ENCODE results near the gene TRIM17.
"Not testable (repeated sequence)": the region's sequence is repeated elsewhere in the genome, so short reads cannot be mapped to it uniquely, and the experiment has no call there.

The TRIM17 gene

DNA sequence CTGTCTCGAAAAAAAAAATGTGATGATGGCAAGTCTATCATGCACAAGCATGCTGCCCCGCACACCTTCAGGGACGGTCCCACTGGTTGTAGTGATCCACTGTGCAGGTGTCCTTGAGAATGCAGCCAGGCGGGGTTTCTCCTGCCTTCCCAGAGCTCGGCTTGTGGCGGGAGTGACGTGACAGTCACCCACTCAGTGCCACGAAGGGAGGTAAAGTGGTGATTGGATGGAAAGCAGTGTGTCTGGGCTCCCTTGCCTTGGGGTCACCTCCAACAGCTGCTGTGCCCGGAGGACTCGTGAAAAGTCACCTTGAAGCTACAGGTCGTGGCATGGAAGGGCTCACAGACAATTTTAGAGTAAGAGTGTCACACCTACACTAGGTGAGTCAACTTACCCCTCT is 33.5 kb upstream of the TRIM17 start:
- no peak for DNase-seq (ENCODE audit: low read depth, low spot score)

DNA sequence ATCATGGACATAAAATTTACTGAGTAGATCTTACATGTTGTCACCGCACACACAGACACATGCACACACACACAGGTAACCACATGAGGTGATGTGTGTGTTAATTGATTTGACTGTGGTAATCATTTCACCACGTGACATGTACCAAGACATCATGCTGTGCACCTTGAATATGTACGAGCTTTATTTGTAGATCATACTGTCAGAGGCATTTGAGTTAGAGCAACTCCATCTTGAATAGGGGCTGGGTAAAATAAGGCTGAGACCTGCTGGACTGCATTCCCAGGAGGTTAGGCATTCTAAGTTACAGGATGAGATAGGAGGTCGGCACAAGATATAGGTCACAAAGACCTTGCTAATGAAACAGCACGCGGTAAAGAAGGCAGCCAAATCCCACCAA is 31.7 kb upstream of the TRIM17 start:
- DNase-seq (ENCODE audit: low read depth, low spot score): no peak

DNA sequence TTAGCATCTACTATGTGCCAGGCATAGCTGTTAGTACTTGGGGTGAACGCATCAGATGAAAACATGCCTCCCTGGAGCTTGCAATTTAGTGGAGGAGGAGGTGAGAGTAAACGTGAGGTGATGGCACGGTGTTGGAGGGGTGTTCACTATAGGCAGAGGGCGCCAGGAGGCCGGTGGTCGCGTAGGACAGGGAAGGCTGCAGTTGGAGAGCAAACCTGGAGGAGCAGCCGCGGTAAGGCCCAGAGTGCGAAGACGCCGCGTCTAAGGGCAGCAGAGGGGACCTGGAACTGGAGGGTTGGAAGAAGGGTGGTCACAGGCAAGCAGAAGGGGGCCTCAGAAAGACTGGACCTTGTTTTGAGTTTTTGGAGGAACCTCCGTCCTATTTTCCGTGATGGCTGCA is 30.2 kb upstream of the TRIM17 start:
- DNase-seq (ENCODE audit: low read depth, low spot score): peak; percentile 50

DNA sequence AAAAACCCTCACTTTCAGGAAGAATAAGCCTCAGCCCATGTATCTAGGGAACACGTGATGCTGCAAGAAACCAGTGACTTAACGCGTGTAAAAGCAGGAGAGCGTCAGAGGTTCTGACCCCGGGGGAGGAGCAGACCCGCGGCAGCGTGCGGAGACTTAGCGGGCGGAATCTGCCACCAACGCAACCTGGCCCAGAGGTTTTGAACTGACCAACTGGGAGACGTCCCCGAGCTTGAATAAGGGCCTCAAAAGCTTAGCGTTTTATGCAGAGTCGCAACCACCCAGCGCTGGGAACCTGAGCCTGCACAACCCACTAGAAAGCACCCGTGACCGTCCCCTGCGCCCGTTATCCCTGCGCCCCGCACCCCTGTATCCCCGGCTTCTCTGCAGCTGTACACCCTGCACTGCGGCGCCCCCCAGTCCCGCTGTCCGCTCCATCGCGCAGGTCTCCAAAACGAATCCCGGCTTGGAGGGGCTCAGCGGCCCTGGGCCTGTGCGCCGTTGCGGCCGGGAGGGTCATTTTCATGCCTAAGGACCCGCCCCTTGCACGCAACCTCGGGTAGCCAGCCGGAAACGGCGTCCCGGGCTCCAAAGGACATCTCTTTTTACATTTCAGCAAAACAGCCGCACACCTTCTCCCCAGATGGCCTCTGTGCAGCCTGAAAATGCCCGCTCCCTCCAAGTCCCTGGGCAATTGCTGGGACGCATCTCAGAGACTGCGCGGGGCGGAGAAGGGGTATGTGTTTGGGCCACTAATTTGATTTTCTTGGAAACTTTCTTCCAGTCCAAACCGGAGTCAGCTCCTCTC is 29.4 kb upstream of the TRIM17 start:
- peak; percentile 64 for DNase-seq (ENCODE audit: low read depth, low spot score)

DNA sequence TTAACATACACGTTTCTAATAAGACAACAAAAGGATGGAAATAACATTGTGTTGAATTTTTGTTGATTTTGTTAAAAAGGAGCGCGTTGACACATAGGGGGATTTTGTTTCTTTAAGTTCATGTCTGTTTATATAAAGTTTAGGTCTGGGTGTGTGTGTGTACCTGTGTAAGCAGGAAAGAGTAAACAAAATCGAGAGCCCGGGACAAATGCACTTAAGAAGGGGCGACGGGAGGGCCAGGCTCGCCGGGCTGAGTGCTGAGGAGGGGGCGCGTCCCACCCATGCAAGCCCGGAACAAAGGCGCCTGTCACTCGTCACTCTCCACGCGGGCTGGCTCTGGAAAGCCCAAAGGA is 28.8 kb upstream of the TRIM17 start:
- DNase-seq (ENCODE audit: low read depth, low spot score): no peak

DNA sequence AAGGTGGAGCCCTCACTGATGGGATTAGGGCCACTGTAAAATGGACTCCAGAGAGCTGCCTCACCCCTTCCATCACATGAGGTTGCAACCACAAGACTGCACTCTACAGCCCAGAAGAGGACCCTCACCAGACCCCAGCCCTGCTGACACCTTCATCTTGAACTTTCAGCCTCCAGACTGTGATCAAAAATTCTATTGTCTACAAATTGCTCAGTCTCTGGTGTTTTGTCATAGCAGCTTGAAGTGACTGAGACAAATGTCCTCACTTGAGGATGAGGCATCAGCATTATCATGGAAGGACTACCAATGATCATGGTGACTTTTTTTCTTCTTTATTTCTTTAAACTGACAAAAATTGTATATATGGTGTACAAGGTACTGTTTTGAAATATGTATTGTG is 26.7 kb upstream of the TRIM17 start:
- no peak for DNase-seq (ENCODE audit: low read depth, low spot score)

DNA sequence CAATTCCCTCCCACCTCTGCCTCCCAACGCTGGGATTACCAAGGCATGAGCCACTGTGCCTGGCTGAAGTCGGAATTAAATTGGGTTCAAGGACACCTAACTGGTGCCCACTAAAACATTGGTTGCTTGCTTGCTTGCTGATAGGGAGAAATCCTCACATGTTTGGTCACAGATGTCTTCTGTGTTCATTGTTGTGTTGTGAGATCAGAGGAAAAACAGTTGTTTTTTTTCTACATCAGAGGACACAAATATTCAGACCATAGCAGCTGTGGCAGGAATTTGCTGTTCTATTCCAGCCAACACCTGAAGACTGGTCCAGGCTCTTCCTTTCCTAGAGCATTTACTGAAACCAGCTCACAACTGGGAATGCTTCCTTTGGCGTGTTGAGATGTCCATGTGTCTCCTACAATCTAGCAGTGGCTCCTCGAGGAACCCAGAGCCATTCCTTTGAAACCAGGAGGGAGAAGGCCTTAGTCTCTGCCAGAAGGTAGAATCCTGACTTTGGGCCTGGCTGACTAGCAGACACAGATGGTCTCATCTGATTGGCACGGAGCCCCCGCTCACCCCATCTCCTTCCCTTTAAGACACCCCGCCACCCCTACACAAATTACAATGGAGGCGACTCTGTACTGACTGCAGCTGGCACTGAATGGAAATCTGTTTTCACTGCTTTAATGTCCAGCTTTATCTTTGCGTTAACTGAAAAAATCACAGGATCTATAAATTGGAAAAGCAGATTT is 24.3 kb upstream of the TRIM17 start:
- DNase-seq (ENCODE audit: low read depth, low spot score): no peak

DNA sequence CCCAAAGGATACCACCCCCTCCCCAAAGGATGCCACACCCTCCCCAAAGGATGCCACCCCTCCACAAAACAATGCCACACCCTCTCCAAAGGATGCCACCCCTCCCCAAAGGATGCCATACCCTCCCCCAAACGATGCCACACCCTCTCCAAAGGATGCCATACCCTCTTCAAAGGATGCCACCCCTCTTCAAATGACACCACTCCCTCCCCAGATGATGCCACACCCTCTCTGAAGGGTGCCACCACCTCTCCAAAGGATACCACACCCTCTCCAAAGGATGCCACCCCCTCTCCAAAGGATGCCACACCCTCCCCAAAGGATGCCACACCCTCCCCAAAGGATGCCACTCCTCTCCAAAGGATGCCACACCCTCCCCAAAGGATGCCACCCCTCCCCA is 21.6 kb upstream of the TRIM17 start:
- DNase-seq (ENCODE audit: low read depth, low spot score): no peak

DNA sequence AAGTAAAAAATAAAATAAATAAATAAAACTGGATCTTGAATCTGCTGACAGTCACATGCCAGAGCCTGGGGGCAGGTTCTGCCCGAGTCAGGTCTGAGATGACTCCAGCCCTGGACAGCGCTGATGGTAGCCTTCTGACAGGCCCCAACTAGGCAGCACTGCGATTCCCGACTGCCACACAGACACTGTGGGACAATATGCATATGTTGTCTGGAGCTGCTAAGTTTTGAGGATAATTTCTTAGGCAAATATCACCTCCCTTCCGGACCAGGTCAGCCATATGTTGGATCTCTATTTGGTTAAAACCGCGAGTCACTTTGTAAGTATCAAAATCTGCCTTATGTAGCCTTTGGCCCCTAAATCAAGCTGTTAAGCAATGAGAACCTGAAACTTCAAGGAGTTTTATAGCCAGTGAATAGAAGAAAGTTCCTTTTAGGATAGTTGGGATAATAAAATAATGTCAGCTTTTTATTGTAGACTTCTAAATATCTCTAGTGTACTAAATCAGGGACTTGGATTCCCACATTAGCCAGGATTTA is 20.8 kb upstream of the TRIM17 start:
- no peak for DNase-seq (ENCODE audit: low read depth, low spot score)

DNA sequence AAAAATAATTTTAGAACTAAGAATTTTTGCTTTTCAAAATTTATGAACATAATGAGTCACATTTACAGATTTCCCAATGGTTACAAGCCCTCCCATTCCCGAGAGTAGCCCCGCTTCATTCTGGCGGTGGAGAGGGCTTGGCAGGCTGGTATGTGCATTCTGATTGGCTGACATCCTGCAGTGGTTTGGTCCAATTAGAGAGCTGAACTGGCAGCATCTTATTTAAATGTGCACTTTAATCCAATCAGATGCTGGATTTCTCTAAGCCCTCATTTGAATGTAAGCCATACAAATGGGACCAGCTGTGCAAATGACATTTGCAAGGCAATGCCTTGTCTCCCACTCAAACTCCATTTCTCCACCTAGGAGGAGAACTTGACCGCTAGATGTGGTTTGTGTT is 18.0 kb upstream of the TRIM17 start:
- no peak for DNase-seq (ENCODE audit: low read depth, low spot score)

DNA sequence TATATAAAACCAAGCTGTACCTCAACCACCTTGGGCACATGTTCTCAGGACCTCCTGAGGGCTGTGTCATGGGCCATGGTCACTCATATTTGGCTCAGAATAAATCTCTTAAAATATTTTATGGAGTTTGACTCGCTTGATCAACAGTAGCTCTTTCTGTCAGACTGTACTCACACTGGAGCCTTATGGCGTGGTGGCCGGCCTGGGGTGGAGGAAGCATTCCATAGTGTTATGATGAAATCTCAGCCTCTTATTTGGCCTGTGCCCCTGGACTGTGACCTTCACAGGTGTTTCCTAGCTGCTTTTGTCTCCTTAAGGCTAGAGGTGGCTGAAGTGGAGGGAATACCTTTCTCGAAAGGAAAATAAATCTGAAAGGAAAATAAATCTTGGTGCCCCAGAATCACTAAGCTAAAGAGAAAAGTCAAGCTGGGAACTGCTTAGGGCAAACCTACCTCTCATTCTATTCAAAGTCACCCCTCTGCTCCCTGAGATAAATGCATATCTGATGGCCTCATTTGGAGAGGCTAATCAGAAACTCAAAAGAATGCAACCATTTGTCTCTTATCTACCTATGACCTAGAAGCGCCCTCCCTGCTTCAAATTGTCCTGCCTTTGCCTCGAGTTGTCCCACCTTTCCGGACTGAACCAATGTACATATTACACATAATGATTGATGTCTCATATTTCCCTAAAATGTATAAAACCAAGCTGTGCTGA is 16.8 kb upstream of the TRIM17 start:
- not testable (repeated sequence) for DNase-seq (ENCODE audit: low read depth, low spot score)

DNA sequence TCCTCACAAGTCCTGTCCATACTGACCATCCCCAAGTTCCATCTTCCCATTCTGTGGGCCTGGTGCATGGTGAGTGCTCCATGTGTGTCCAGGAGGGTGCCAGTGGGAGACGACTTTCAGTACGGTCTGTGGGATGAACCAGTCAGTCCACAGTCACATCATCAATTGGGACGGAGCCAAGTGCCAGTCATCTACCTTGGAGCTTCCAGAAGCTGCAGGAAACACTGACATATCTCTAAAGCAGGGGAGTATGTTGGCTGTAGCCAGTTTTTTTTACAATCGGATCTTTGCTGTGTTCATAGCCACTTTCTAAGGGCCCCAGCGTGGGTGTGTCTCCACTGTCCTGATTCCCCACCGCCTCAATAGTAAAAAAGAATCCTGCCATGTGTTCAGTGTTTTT is 13.6 kb upstream of the TRIM17 start:
- no peak for DNase-seq (ENCODE audit: low read depth, low spot score)

DNA sequence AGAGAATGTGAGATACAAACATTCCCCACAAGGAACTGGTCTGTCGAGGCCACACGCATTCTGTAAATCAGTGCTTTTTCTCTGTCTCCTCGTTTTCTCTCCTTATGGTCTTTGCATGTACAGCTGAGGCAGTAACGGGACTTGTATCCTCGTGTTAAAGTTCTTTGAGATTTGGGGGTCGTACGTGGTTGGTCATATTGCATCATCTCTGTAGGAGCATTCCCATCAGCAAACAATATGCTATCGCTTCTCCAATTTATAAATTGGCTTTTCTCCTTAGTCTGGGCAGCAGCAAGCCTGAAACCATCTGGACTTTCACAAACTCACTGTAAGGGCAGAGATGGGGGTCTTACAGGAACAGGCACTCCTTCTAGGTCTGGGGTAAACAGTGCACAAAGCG is 13.0 kb upstream of the TRIM17 start:
- DNase-seq (ENCODE audit: low read depth, low spot score): no peak

DNA sequence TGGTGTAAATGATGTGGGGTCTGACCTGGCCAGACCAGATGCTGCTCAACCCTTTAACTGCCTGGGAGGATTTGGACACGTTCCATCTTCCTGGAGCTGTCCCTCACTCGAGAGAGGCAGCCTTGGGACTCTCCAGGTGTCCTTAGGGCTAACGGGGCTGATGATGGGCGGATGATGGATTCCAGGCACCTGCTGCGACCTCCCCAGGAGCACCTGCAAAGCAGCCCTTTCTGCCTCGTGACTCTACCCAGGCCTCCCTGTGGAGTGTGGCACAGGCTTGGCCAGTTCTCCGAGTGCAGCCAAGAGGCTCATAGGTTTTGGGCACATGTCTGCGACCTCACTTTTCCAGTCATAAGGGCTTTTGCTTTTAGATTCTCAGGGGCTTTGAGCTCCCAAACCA is 12.3 kb upstream of the TRIM17 start:
- peak; percentile 43 for DNase-seq (ENCODE audit: low read depth, low spot score)

DNA sequence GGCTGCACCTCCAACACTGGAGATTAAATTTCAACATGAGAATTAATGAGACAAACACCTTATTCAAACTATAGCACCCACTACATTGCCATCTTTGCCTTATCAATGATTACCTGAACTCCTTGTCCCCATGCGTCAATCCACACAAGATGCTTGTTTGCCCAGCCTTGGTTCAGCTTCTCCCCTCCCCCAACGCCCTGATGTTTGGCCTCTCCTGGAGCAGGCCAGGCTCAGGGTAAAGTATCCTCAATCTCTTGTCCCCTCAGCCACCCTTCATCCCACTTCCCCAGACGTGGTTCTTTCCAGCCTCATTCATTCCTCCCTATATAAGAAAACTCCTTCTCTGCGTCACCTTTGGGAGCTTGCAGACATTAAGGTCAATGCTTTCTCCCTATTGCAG is 11.8 kb upstream of the TRIM17 start:
- no peak for DNase-seq (ENCODE audit: low read depth, low spot score)

DNA sequence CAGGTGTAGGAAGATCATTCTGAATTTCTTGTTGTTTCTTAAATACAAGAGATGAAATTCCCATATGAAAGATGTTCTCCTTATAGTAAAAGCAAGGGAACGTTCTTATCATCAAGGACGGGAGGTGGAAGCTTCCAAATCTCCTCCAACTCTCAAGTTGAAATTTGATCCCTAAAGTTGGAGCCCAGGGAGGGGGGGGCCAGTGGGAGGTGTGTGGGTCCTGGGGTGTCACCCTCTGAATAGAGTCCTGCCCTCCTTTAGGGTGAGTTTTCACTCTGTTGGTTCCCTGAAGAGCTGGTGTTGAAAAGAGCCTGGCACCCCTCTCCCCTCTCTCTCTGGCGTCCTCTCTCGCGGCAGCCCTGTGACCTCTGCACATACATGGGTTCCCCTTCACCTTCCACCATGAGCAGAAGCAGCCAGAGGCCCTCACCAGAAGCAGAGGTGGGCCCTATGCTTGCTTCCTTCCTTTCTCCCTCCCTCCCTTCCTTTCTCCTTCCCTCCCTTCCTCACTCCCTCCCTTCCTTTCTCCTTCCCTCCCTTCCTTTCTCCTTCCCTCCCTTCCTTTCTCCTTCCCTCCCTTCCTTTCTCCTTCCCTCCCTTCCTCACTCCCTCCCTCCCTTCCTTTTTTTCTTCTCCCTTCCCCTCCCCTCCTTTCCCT is 10.0 kb upstream of the TRIM17 start:
- no peak for DNase-seq (ENCODE audit: low read depth, low spot score)

DNA sequence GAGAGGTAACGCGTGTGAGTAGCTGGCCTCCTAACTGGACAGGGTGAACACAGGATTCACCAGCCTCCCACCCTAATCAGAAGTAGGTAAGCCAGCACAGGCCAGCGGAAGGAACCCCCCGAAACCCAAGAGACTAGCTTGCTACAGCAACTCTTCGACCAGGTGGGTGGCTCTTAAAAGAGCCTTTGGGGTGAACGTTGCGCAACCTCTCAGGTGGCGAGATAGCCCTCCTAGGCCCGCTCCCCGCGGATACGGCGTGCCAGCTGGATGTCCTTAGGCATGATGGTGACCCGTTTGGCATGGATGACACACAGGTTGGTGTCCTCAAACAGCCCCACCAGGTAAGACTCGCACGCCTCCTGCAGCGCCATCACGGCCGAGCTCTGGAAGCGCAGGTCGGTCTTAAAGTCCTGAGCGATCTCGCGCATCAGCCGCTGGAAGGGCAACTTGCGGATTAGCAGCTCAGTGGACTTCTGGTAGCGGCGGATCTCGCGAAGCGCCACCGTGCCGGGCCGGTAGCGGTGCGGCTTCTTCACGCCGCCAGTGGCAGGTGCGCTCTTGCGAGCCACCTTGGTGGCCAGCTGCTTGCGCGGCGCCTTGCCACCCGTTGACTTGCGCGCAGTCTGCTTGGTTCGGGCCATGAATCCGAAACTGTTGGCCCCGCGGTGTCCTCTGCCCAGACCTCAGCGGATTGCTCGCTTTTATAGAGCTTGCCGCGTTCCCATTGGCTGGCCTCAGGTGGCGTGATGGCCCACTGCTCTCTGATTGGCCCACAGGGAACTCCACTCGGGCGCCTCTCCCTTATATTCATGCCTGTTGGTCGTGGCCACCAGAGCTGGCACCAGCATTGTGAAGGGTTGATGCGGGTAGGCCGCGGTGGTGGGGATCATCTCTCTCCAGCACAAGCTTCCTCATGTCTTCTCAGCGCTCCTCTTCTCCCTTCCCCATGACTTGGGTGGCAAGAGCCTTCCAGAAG is 8.3 kb upstream of the TRIM17 start:
- no peak for DNase-seq (ENCODE audit: low read depth, low spot score)

DNA sequence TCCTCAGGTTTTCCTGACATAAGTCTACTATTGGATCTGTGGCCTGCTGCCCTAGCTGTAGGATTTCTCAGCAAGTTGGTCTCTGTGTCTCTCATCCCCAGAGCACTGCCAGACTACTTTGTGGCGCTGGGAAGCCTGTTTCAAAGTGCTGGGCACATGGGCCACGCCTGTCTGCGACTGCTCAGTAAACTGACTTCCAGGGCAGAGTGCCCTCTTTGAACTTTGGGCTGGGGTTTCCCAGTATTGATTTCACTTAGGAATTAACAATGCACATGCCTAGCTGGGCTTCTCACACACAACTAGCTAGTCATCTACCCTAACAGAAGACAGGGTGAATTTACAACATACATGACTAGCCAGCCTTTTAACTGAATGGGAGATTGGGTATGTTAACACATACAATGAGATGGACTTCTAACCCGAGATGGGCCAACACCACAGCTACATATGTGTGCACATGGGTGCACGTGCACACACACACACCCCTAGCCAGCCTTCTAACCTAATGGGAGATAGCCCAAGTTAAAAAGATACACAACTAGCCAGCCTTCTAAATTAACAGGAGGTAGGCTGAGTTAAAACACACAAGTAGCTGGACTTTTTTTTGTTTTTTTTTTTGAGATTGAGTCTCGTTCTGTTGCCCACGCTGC is 6.9 kb upstream of the TRIM17 start:
- no peak for DNase-seq (ENCODE audit: low read depth, low spot score)

DNA sequence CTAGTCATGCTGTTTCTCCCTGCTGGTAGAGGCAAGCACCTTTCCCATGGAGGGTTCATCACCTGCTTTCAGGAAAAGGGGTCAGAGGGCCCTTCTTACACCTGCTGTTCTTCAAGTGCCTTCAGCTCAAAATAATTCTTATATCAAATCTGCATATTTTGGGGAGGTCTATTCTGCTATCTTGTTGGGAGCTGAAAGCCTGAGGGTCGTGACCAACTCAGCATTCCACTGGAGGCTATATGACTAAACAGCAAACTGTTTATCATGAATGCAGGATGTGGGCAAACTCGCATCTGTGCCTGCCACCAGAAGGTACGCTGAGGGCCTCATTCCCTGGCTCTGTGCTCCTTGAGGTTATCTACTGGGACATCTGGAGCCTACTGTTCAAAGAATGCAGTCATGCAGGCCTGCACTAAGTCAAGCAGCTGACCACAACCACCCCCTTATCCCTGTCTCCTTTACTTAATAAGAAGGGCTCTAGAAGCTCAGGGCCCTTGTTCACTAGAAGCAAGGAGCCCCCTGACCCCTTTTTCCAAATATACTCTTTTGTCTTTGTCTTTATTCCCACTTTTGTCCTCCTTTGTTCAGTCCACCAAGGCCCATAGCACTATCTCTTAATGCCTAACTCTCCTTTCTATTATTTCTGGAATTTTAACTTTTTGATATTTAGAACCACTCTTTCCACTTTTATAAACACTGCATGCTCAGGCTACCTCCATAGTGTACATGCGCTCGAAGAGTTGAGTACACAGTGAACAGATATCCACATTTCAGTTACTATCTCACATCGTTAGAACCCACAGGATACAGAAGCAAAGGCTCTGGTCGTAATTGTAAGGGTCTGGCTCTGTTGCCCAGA is 4.5 kb upstream of the TRIM17 start:
- no peak for DNase-seq (ENCODE audit: low read depth, low spot score)

All from ELF-1 (cell line).